Neutrophil (primary cell): ENCODE results near the gene LEMD1.
"Not testable (repeated sequence)": the region's sequence is repeated elsewhere in the genome, so short reads cannot be mapped to it uniquely, and the experiment has no call there.

Experiments
- H3K27ac ChIP-seq: fragments of 200-600 bp; sonication (generic); 2 replicates; pipeline ENCODE4 v1.5.1; 2016; ENCODE audit warnings: mild to moderate bottlenecking, moderate library complexity
- H3K27me3 ChIP-seq: fragments of 200-600 bp; sonication (generic); 2 replicates; pipeline ENCODE4 v1.6.0; 2016; ENCODE audit warnings: mild to moderate bottlenecking
- H3K36me3 ChIP-seq: fragments of 200-600 bp; sonication (generic); 2 replicates; pipeline ENCODE4 v1.5.1; 2017
- H3K4me1 ChIP-seq, 2 experiments: fragments of 200-600 bp in 1 of 2; sonication (generic) in 1 of 2; 1 replicate in 1 of 2; 2 replicates in 1 of 2; pipeline versions ENCODE4 v1.5.1 to v1.6.1; 2013 to 2016; ENCODE audit warnings: low read depth in 1 of 2, low read length in 1 of 2, mild to moderate bottlenecking in 1 of 2, moderate library complexity in 1 of 2; ENCODE audit not compliant: control insufficient read depth in 1 of 2, insufficient read depth in 1 of 2
- H3K4me3 ChIP-seq, 2 experiments: fragments of 200-600 bp in 1 of 2; sonication (generic) in 1 of 2; 1 replicate in 1 of 2; 2 replicates in 1 of 2; pipeline ENCODE4 v1.5.1; 2013 to 2016; ENCODE audit warnings: low read depth in 1 of 2, low read length in 1 of 2, mild to moderate bottlenecking in 1 of 2, moderate library complexity in 1 of 2
- H3K9me3 ChIP-seq: fragments of 200-600 bp; sonication (generic); 2 replicates; pipeline ENCODE4 v1.5.1; 2016
- TF ChIP-seq, protein P1 (sequence below): fragments of 200-600 bp; sonication (generic); IDR thresholded peaks from 2 replicates; pipeline ENCODE4 v1.5.1; 2016; ENCODE audit warnings: antibody characterized with exemption

LEMD1 gene

DNA sequence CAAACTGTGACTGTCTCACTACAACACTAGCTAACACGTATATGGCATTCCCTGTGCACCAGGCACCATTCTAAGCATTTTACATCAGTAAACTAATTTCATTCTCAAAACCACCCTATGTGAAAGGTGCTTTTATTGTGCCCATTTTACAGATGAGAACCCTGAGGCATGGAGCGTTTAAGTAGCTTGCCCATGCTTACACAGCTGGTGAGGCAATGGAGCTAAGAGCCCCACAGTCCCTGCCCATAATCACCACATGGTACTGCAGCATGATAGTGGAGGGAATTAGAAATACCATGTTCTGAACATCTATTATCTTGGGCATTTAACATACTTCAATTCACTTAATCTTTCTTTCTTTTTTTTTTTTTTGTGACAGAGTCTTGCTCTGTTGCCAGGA, 34.0 kb downstream of the LEMD1 start:
- Histone ChIP-seq H3K27ac (no peak overlapping the region), H3K4me1 (no peaks in the 10 kb centered on the region), H3K4me3 (no peak overlapping the region), H3K9me3 (no peaks in the 10 kb centered on the region), H3K36me3 (no peaks in the 10 kb centered on the region), H3K27me3 (peaks cover 30% of the 10 kb centered on the region)
- TF ChIP-seq, protein P1, sequence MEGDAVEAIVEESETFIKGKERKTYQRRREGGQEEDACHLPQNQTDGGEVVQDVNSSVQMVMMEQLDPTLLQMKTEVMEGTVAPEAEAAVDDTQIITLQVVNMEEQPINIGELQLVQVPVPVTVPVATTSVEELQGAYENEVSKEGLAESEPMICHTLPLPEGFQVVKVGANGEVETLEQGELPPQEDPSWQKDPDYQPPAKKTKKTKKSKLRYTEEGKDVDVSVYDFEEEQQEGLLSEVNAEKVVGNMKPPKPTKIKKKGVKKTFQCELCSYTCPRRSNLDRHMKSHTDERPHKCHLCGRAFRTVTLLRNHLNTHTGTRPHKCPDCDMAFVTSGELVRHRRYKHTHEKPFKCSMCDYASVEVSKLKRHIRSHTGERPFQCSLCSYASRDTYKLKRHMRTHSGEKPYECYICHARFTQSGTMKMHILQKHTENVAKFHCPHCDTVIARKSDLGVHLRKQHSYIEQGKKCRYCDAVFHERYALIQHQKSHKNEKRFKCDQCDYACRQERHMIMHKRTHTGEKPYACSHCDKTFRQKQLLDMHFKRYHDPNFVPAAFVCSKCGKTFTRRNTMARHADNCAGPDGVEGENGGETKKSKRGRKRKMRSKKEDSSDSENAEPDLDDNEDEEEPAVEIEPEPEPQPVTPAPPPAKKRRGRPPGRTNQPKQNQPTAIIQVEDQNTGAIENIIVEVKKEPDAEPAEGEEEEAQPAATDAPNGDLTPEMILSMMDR, result no peak

GRCh38 chr1:205382990-205383389, 38.9 kb downstream of the LEMD1 start:
- not testable (repeated sequence) for H3K36me3 ChIP-seq, H3K9me3 ChIP-seq, H3K4me3 ChIP-seq, H3K4me1 ChIP-seq, H3K27ac ChIP-seq
- H3K27me3 ChIP-seq, result peaks cover 19% of the 10 kb centered on the region

DNA sequence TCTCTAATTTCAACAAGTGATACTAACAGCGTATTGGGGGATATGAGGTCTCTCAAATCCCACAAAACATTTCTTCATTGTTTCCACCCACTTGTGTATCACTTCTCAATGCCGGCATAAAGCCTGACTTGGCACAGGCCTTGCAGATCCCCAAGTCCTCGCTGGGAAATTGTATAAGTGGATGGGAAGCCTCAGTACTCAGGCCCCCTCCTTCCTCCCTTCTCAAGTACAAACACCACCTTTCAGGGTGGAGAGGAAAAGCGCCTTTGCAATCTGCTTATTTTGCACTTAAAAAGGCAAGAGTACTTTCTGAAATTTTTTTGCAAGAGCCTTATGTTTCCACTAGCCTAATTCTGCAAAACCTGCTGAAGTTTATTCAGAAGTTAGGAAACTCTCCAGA, 39.3 kb downstream of the LEMD1 start:
- H3K27ac ChIP-seq, result no peak overlapping the region
- H3K27me3 ChIP-seq, result peaks cover 24% of the 10 kb centered on the region
- H3K36me3 ChIP-seq, result no peaks in the 10 kb centered on the region
- TF ChIP-seq, protein P1, result no peak
- no peaks in the 10 kb centered on the region for H3K4me1 ChIP-seq
- no peak overlapping the region for H3K4me3 ChIP-seq
- H3K9me3 ChIP-seq, result no peaks in the 10 kb centered on the region

DNA sequence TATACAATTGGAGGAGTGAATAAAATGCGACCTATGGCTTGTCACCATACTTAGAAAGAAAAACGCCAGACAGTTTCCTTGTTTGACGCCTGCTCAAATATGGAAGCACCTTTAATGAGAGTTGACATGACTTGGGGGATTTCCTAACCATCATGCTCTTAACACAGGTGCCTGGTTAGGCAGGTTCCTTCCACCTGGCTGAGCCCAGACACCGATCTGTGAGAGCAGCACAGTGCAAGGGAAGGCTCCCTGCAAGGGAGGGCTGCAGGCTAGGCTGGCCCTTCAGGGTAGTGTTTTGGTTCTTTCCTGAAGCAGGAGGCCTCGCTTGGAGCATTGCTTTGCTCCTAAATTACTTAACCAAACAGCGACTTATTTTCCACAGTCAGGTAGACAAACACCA, 40.6 kb downstream of the LEMD1 start:
- Histone ChIP-seq H3K4me1 (no peaks in the 10 kb centered on the region), H3K4me3 (no peak overlapping the region), H3K27ac (no peak overlapping the region), H3K36me3 (no peaks in the 10 kb centered on the region), H3K9me3 (no peaks in the 10 kb centered on the region), H3K27me3 (peaks cover 36% of the 10 kb centered on the region)
- TF ChIP-seq, protein P1, result no peak

DNA sequence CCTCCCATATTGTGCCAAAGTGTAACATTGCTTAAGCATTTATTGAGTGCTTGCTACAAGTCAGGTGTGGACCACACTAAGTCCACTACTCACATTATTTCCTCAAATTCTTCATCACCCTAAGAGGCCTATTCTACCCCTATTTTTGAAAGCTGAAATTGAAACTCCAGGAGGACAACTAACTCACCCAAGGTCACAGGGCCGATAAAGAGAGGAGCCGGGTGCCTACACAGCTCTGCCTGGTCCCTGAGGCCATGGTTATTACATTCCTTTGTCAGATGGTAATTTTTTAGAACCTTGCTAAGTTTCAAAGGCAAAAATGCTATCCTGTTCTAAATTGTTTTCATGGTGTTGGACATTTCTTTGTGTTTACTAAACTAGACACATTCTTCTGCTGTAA, 41.0 kb downstream of the LEMD1 start:
- TF ChIP-seq, protein P1, result no peak
- Histone ChIP-seq H3K9me3 (no peaks in the 10 kb centered on the region), H3K27me3 (peaks cover 40% of the 10 kb centered on the region), H3K4me3 (no peak overlapping the region), H3K36me3 (no peaks in the 10 kb centered on the region), H3K4me1 (no peaks in the 10 kb centered on the region), H3K27ac (no peak overlapping the region)

- peaks cover 56% of the 10 kb centered on the region for H3K27me3 ChIP-seq
- H3K4me1 ChIP-seq, result no peaks in the 10 kb centered on the region
- no peaks in the 10 kb centered on the region for H3K9me3 ChIP-seq
- no peak overlapping the region for H3K4me3 ChIP-seq
- H3K36me3 ChIP-seq, result no peaks in the 10 kb centered on the region
- H3K27ac ChIP-seq, result no peak overlapping the region
- TF ChIP-seq, protein P1, result no peak
These were observed 42.8 kb downstream of the LEMD1 start for GRCh38 chr1:205379056-205379455.
